HEK293 (cell line): ENCODE results near the gene TMEM202.

Source experiments
- CTCF ChIA-PET: fragments of 350-600 bp; formaldehyde crosslinking; extraction: SDS; loops from one replicate; lab custom pipeline; 2021; ENCODE audit warnings: antibody characterized with exemption; lab: Yijun Ruan, JAX
- POLR2A ChIA-PET: fragments of 300-600 bp; formaldehyde crosslinking; extraction: SDS; loops from one replicate; lab custom pipeline; 2020; ENCODE audit warnings: antibody characterized with exemption, inconsistent platforms; lab: Yijun Ruan, JAX
- H3K27ac ChIP-seq: fragments of 200-500 bp; sonication (Bioruptor generic); 2 replicates; pipeline ENCODE4 v1.5.1; 2014; ENCODE audit warnings: low read depth, low read length, control low read depth, inconsistent platforms; ENCODE audit errors: extremely low read depth
- H3K36me3 ChIP-seq, 2 experiments: fragments of 200-500 bp in 1 of 2; sonication (Bioruptor generic) in 1 of 2; 1 replicate in 1 of 2; 2 replicates in 1 of 2; pipeline ENCODE4 v1.5.1; 2014 to 2017; ENCODE audit warnings: inconsistent platforms in 2 of 2, low read length in 2 of 2; ENCODE audit not compliant: control insufficient read depth in 2 of 2, insufficient read depth in 1 of 2
- H3K4me1 ChIP-seq: fragments of 200-500 bp; sonication (Bioruptor generic); 2 replicates; pipeline ENCODE4 v1.5.1; 2014; ENCODE audit warnings: mild to moderate bottlenecking, low read length, inconsistent platforms; ENCODE audit not compliant: control insufficient read depth, insufficient read depth
- H3K4me3 ChIP-seq: 2 replicates; pipeline ENCODE4 v1.5.1; 2011; ENCODE audit warnings: low read depth, mild to moderate bottlenecking, control low read depth, low read length, moderate library complexity
- H3K9me3 ChIP-seq: fragments of 200-500 bp; sonication (Bioruptor generic); 2 replicates; pipeline ENCODE4 v1.5.1; 2014; ENCODE audit warnings: low read depth, low read length, inconsistent platforms; ENCODE audit not compliant: control insufficient read depth, insufficient read depth
- ELK4 ChIP-seq: IDR thresholded peaks from 2 replicates; pipeline ENCODE4 v1.6.1; 2011; ENCODE audit warnings: mild to moderate bottlenecking, low read depth, low read length, borderline replicate concordance
- KLF10 ChIP-seq: fragments of 450-650 bp; IDR thresholded peaks from 2 replicates; pipeline ENCODE4 v1.5.1; 2018; ENCODE audit warnings: missing biosample characterization, mild to moderate bottlenecking, missing genetic modification characterization
- MEIS1 ChIP-seq: sonication (generic); formaldehyde crosslinking; IDR thresholded peaks from 2 replicates; pipeline ENCODE4 v1.8.1; 2022; ENCODE audit warnings: missing genetic modification reagents, mild to moderate bottlenecking, borderline replicate concordance
- PRDM1 ChIP-seq: fragments of 450-650 bp; formaldehyde crosslinking; IDR thresholded peaks from 2 replicates; pipeline ENCODE4; 2016; ENCODE audit warnings: missing biosample characterization, missing genetic modification characterization
- REPIN1 ChIP-seq: fragments of 450-650 bp; formaldehyde crosslinking; IDR thresholded peaks from 2 replicates; pipeline ENCODE4 v1.5.1; 2017; ENCODE audit warnings: missing biosample characterization, missing genetic modification characterization, low read depth
- TRIM28 ChIP-seq: IDR thresholded peaks from 2 replicates; pipeline ENCODE4 v1.6.1; 2011; ENCODE audit warnings: low read length, control low read depth, borderline replicate concordance
- WT1 ChIP-seq: fragments of 450-650 bp; formaldehyde crosslinking; IDR thresholded peaks from 2 replicates; pipeline ENCODE4 v1.5.1; 2016; ENCODE audit warnings: missing biosample characterization, missing genetic modification characterization
- ZFP3 ChIP-seq: fragments of 450-650 bp; formaldehyde crosslinking; IDR thresholded peaks from 2 replicates; pipeline ENCODE4 v1.5.1; 2016; ENCODE audit warnings: low read depth, missing biosample characterization, missing genetic modification characterization
- ZFP37 ChIP-seq: fragments of 450-650 bp; formaldehyde crosslinking; IDR thresholded peaks from 2 replicates; pipeline ENCODE4 v1.5.1; 2016; ENCODE audit warnings: missing biosample characterization, missing genetic modification characterization
- ZFP69B ChIP-seq: fragments of 450-650 bp; formaldehyde crosslinking; IDR thresholded peaks from 2 replicates; pipeline ENCODE4 v1.5.1; 2016; ENCODE audit warnings: missing biosample characterization, missing genetic modification characterization
- ZNF121 ChIP-seq: fragments of 450-650 bp; formaldehyde crosslinking; IDR thresholded peaks from 2 replicates; pipeline ENCODE4 v1.5.1; 2016; ENCODE audit warnings: missing biosample characterization, missing genetic modification characterization
- ZNF16 ChIP-seq: fragments of 450-650 bp; formaldehyde crosslinking; IDR thresholded peaks from 2 replicates; pipeline ENCODE4 v1.5.1; 2016; ENCODE audit warnings: low read depth, missing biosample characterization, missing genetic modification characterization
- ZNF2 ChIP-seq: fragments of 450-650 bp; formaldehyde crosslinking; IDR thresholded peaks from 2 replicates; pipeline ENCODE4 v1.5.1; 2016; ENCODE audit warnings: missing biosample characterization, missing genetic modification characterization
- ZNF239 ChIP-seq: fragments of 450-650 bp; formaldehyde crosslinking; IDR thresholded peaks from 2 replicates; pipeline ENCODE4 v1.5.1; 2016; ENCODE audit warnings: missing biosample characterization, missing genetic modification characterization
- ZNF341 ChIP-seq: fragments of 450-650 bp; formaldehyde crosslinking; IDR thresholded peaks from 2 replicates; pipeline ENCODE4; 2016; ENCODE audit warnings: low read depth, missing biosample characterization, missing genetic modification characterization
- ZNF510 ChIP-seq: fragments of 450-650 bp; formaldehyde crosslinking; IDR thresholded peaks from 2 replicates; pipeline ENCODE4 v1.5.1; 2018; ENCODE audit warnings: mild to moderate bottlenecking, missing genetic modification characterization, missing biosample characterization; ENCODE audit not compliant: insufficient replicate concordance
- ZNF621 ChIP-seq: fragments of 450-650 bp; formaldehyde crosslinking; IDR thresholded peaks from 2 replicates; pipeline ENCODE4 v1.5.1; 2017; ENCODE audit warnings: missing biosample characterization, missing genetic modification characterization
- ZNF623 ChIP-seq: fragments of 450-650 bp; formaldehyde crosslinking; IDR thresholded peaks from 2 replicates; pipeline ENCODE4 v1.5.1; 2016; ENCODE audit warnings: missing biosample characterization, missing genetic modification characterization
- ZNF639 ChIP-seq: fragments of 450-650 bp; formaldehyde crosslinking; IDR thresholded peaks from 2 replicates; pipeline ENCODE4 v1.5.1; 2016; ENCODE audit warnings: missing biosample characterization, missing genetic modification characterization
- ZNF645 ChIP-seq: fragments of 450-650 bp; formaldehyde crosslinking; IDR thresholded peaks from 2 replicates; pipeline ENCODE4; 2016; ENCODE audit warnings: missing biosample characterization, missing genetic modification characterization
- ZNF677 ChIP-seq: fragments of 450-650 bp; IDR thresholded peaks from 2 replicates; pipeline ENCODE4 v1.5.0; 2018; ENCODE audit warnings: missing biosample characterization, mild to moderate bottlenecking, missing genetic modification characterization, moderate library complexity
- ZNF768 ChIP-seq: fragments of 450-650 bp; formaldehyde crosslinking; IDR thresholded peaks from 2 replicates; pipeline ENCODE4 v1.5.1; 2018; ENCODE audit warnings: missing biosample characterization, mild to moderate bottlenecking, missing genetic modification characterization
- TF ChIP-seq, protein P1 (sequence below): fragments of 450-650 bp; formaldehyde crosslinking; IDR thresholded peaks from 2 replicates; pipeline ENCODE4 v1.5.1; 2016; ENCODE audit warnings: missing biosample characterization, missing genetic modification characterization
- TF ChIP-seq, protein P2 (sequence below): sonication (generic); formaldehyde crosslinking; IDR thresholded peaks from 2 replicates; pipeline ENCODE4 v1.8.1; 2022; ENCODE audit warnings: mild to moderate bottlenecking, moderate library complexity, missing genetic modification reagents
- TF ChIP-seq, protein P3 (sequence below): fragments of 450-650 bp; formaldehyde crosslinking; IDR thresholded peaks from 2 replicates; pipeline ENCODE4 v1.5.1; 2016; ENCODE audit warnings: missing biosample characterization, missing genetic modification characterization

The TMEM202 gene

DNA sequence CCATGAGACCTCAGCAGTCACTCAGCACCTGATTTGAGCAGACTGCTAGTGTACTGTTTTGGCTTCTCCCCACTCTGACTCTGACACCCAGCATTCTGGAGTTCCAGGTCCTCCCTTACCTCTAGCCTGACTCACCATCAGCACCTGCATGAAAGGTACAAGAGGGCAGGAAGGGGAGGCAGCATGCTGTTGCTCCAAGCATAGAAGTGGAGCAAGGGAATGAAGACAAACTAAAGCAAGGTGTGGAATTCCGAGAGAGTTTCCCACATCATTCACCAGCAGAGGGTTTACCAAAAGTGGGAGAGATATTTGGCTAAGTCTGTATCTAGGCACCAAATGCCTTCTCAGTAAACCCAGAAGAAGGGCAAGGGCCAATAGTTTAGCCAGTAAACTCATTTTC lies 43.6 kb upstream of the TMEM202 start:
- CTCF ChIA-PET = interaction anchor here (1.1 kb wide), 1 partner anchor 14 kb away, joined by 3 read pairs; no protein-coding TSS in a partner anchor
- TF ChIP-seq ZNF2 (tag by site-specific recombination) = no peak
- TF ChIP-seq ZNF677 (tag by site-specific recombination) = no peak
- no peak for TF ChIP-seq KLF10 (tag by site-specific recombination)
- no peak for TF ChIP-seq ZNF645
- no peak for TF ChIP-seq ZFP37 (tag by site-specific recombination)
- TF ChIP-seq PRDM1 (tag by site-specific recombination) = no peak
- TF ChIP-seq, protein P1, sequence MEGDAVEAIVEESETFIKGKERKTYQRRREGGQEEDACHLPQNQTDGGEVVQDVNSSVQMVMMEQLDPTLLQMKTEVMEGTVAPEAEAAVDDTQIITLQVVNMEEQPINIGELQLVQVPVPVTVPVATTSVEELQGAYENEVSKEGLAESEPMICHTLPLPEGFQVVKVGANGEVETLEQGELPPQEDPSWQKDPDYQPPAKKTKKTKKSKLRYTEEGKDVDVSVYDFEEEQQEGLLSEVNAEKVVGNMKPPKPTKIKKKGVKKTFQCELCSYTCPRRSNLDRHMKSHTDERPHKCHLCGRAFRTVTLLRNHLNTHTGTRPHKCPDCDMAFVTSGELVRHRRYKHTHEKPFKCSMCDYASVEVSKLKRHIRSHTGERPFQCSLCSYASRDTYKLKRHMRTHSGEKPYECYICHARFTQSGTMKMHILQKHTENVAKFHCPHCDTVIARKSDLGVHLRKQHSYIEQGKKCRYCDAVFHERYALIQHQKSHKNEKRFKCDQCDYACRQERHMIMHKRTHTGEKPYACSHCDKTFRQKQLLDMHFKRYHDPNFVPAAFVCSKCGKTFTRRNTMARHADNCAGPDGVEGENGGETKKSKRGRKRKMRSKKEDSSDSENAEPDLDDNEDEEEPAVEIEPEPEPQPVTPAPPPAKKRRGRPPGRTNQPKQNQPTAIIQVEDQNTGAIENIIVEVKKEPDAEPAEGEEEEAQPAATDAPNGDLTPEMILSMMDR (tag by site-specific recombination) = no peak
- no peak for TF ChIP-seq ZNF239 (tag by site-specific recombination)
- TF ChIP-seq ELK4 = no peak
- no peak for TF ChIP-seq MEIS1 (CRISPR knock-in tag)
- no peak for TF ChIP-seq ZNF639 (tag by site-specific recombination)
- TF ChIP-seq, protein P2, sequence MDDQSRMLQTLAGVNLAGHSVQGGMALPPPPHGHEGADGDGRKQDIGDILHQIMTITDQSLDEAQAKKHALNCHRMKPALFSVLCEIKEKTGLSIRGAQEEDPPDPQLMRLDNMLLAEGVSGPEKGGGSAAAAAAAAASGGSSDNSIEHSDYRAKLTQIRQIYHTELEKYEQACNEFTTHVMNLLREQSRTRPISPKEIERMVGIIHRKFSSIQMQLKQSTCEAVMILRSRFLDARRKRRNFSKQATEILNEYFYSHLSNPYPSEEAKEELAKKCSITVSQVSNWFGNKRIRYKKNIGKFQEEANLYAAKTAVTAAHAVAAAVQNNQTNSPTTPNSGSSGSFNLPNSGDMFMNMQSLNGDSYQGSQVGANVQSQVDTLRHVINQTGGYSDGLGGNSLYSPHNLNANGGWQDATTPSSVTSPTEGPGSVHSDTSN (CRISPR knock-in tag) = no peak
- POLR2A ChIA-PET = no interaction called here
- Histone ChIP-seq H3K36me3 (peaks cover 31 to 74% of the 10 kb centered on the region in 2 experiments), H3K27ac (no peak overlapping the region), H3K9me3 (no peaks in the 10 kb centered on the region), H3K4me1 (peaks cover 3% of the 10 kb centered on the region), H3K4me3 (no peak overlapping the region)

DNA sequence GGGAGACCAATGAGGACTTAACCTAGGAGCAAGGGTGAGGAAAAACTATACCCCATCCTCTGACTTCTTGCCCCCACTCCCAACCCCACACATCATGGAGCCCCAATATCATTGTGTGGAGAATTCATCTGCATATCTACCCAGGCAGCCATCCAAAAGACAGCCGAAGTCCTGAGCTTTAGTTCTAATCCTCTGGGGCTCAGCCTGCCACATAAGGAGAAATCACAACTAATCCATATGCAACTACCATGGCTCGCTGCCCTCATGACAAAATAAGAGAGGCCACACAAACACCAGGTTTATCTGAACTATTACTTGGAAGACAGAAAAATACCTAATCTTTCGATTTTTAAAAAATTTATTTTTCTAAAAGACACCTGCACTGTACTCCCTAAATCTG lies 40.0 kb upstream of the TMEM202 start:
- TF ChIP-seq ZNF16 (tag by site-specific recombination) (no peak), REPIN1 (no peak), ZNF510 (tag by site-specific recombination) (no peak), ZNF768 (tag by site-specific recombination) (no peak), WT1 (tag by site-specific recombination) (no peak), TRIM28 (no peak), ZFP69B (tag by site-specific recombination) (no peak), ZNF341 (no peak), ZNF623 (tag by site-specific recombination) (no peak), ZFP3 (tag by site-specific recombination) (no peak), ZNF121 (no peak), ZNF239 (tag by site-specific recombination) (no peak), ZNF621 (tag by site-specific recombination) (no peak)
- TF ChIP-seq, protein P3, sequence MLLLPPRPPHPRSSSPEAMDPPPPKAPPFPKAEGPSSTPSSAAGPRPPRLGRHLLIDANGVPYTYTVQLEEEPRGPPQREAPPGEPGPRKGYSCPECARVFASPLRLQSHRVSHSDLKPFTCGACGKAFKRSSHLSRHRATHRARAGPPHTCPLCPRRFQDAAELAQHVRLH (tag by site-specific recombination) = no peak
- Histone ChIP-seq H3K27ac (no peak overlapping the region), H3K36me3 (peaks cover 11 to 48% of the 10 kb centered on the region in 2 experiments), H3K4me1 (peaks cover 3% of the 10 kb centered on the region), H3K9me3 (no peaks in the 10 kb centered on the region), H3K4me3 (no peak overlapping the region)
- POLR2A ChIA-PET = no interaction called here
- CTCF ChIA-PET = interaction anchor here (0.6 kb wide), 1 partner anchor 46 kb away, joined by 3 read pairs; no protein-coding TSS in a partner anchor
